Neuronal stem cell (in vitro differentiated cells): ENCODE measurements around the gene CYP4Z1.
"Not testable (repeated sequence)": the region's sequence is repeated elsewhere in the genome, so short reads cannot be mapped to it uniquely, and the experiment has no call there.

ENCODE experiments used
- DNase-seq: peaks from one replicate; pipeline ENCODE4 v3.0.0-alpha.2; 2013; ENCODE audit warnings: low spot score
- H2AFZ ChIP-seq: one replicate; pipeline ENCODE4 v1.6.1; 2013; ENCODE audit warnings: mild to moderate bottlenecking, low read length, inconsistent platforms
- H2AK5ac ChIP-seq: 2 replicates; pipeline ENCODE4 v1.6.1; 2013; ENCODE audit warnings: low read depth, mild to moderate bottlenecking, inconsistent platforms, low read length, moderate library complexity, mixed read lengths
- H2BK120ac ChIP-seq: 2 replicates; pipeline ENCODE4 v1.6.1; 2013; ENCODE audit warnings: low read depth, mild to moderate bottlenecking, inconsistent platforms, low read length, moderate library complexity, mixed read lengths
- H2BK12ac ChIP-seq: one replicate; pipeline ENCODE4 v1.6.1; 2013; ENCODE audit warnings: low read length, inconsistent platforms
- H2BK15ac ChIP-seq: 2 replicates; pipeline ENCODE4 v1.6.1; 2013; ENCODE audit warnings: mild to moderate bottlenecking, low read length, inconsistent platforms, mixed read lengths
- H2BK5ac ChIP-seq: one replicate; pipeline ENCODE4 v1.6.1; 2013; ENCODE audit warnings: inconsistent platforms, mild to moderate bottlenecking, low read length, moderate library complexity
- H3K14ac ChIP-seq: one replicate; pipeline ENCODE4 v1.6.1; 2013; ENCODE audit warnings: low read length, inconsistent platforms
- H3K18ac ChIP-seq: 2 replicates; pipeline ENCODE4 v1.6.1; 2013; ENCODE audit warnings: low read length, inconsistent platforms
- H3K23ac ChIP-seq: 2 replicates; pipeline ENCODE4 v1.6.1; 2013; ENCODE audit warnings: low read depth, mild to moderate bottlenecking, mixed read lengths, low read length, inconsistent platforms; ENCODE audit not compliant: poor library complexity
- H3K27ac ChIP-seq: replicated peaks from 3 replicates; pipeline ENCODE4 v1.5.1; 2013; ENCODE audit warnings: low read length, inconsistent platforms
- H3K27me3 ChIP-seq, 3 experiments: 2 replicates each; pipeline ENCODE4 v1.6.1; 2013; ENCODE audit warnings: low read length in 3 of 3, mild to moderate bottlenecking in 2 of 3, inconsistent platforms in 1 of 3, low read depth in 1 of 3, mixed read lengths in 1 of 3, moderate library complexity in 1 of 3; ENCODE audit not compliant: control insufficient read depth in 3 of 3, insufficient read depth in 3 of 3
- H3K36me3 ChIP-seq, 2 donors: replicated peaks in 1 of 2; 2 replicates each; pipeline ENCODE4 v1.6.1; 2013; ENCODE audit warnings: low read length in 2 of 2; ENCODE audit not compliant: control insufficient read depth in 2 of 2, insufficient read depth in 2 of 2
- H3K4ac ChIP-seq: 2 replicates; pipeline ENCODE4 v1.6.1; 2013; ENCODE audit warnings: inconsistent platforms, mild to moderate bottlenecking, low read length, moderate library complexity
- H3K4me1 ChIP-seq, 2 donors: 1 replicate in 1 of 2; 2 replicates in 1 of 2; pipeline ENCODE4 v1.6.1; 2013; ENCODE audit warnings: low read length in 2 of 2, low read depth in 1 of 2; ENCODE audit not compliant: control insufficient read depth in 2 of 2, insufficient read depth in 1 of 2
- H3K4me2 ChIP-seq: one replicate; pipeline ENCODE4 v1.6.1; 2013; ENCODE audit warnings: mild to moderate bottlenecking, low read length, inconsistent platforms; ENCODE audit not compliant: insufficient read depth, poor library complexity, severe bottlenecking
- H3K4me3 ChIP-seq, 2 donors: 2 replicates each; pipeline ENCODE4 v1.5.1; 2013; ENCODE audit warnings: low read length in 2 of 2, mild to moderate bottlenecking in 2 of 2, inconsistent platforms in 1 of 2, moderate library complexity in 1 of 2
- H3K79me1 ChIP-seq: one replicate; pipeline ENCODE4 v1.6.1; 2013; ENCODE audit warnings: low read depth, mild to moderate bottlenecking, inconsistent platforms, low read length, moderate library complexity
- H3K9ac ChIP-seq: one replicate; pipeline ENCODE4 v1.6.1; 2013; ENCODE audit warnings: mild to moderate bottlenecking, low read depth, low read length, inconsistent platforms; ENCODE audit not compliant: poor library complexity
- H3K9me3 ChIP-seq, 2 donors: replicated peaks in 1 of 2; 2 replicates each; pipeline versions ENCODE3 to v1.6.1; 2013; ENCODE audit warnings: low read length in 2 of 2, mild to moderate bottlenecking in 2 of 2, inconsistent platforms in 1 of 2, low read depth in 1 of 2, mixed read lengths in 1 of 2, moderate library complexity in 1 of 2; ENCODE audit not compliant: control insufficient read depth in 2 of 2, insufficient read depth in 1 of 2
- H4K8ac ChIP-seq: one replicate; pipeline ENCODE4 v1.6.1; 2013; ENCODE audit warnings: low read depth, mild to moderate bottlenecking, inconsistent platforms, low read length, moderate library complexity
- H4K91ac ChIP-seq: one replicate; pipeline ENCODE4 v1.6.1; 2013; ENCODE audit warnings: low read length, low read depth, mild to moderate bottlenecking, inconsistent platforms; ENCODE audit not compliant: poor library complexity
- WGBS, 2 donors: extraction: QIAGEN DNeasy Blood & Tissue Kit; methylation state at CpG; one replicate each; pipeline ENCODE4 v1.1.7; 2013; ENCODE audit warnings: missing lambda C conversion rate in 2 of 2, mixed read lengths in 1 of 2; ENCODE audit not compliant: insufficient read length in 2 of 2, insufficient replicate concordance in 1 of 2; ENCODE audit errors: extremely low coverage in 2 of 2; 5-methylcytosine and 5-hydroxymethylcytosine counted together

CYP4Z1 gene

GRCh38 chr1:47107851-47108574, 41.0 kb downstream of the CYP4Z1 start:
- not testable (repeated sequence) for H2BK5ac ChIP-seq, H2AFZ ChIP-seq, H3K18ac ChIP-seq, H2BK12ac ChIP-seq, H3K36me3 ChIP-seq, H3K14ac ChIP-seq, H3K9ac ChIP-seq, H3K4me1 ChIP-seq, H3K27ac ChIP-seq, H4K91ac ChIP-seq, H3K4ac ChIP-seq, H3K9me3 ChIP-seq, H4K8ac ChIP-seq, H2AK5ac ChIP-seq, DNase-seq, H3K23ac ChIP-seq, H3K27me3 ChIP-seq, H3K79me1 ChIP-seq, H3K4me2 ChIP-seq, H3K4me3 ChIP-seq, H2BK120ac ChIP-seq, H2BK15ac ChIP-seq
- WGBS, 2 donors, result no CpG with 5 or more reads among the region's 10 CpGs

DNA sequence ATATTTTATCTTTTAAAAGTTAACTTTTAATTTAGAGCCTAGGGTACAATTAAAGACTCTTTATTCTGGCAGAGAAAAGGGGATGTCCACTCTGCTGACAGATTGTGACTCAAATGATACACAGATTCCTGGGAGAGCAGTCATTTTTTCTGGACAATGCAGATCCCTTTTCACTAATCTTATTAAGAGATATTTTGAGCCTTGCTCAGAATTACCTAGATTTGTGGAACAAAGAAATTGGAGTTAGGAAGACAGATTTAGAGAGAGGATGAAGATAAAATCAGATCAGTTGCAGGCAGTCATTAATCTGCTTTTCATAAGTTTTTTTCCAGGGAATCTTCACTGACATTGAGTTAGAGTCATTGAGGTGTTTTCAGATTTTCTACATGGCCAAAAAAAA, 42.5 kb downstream of the CYP4Z1 start:
- H3K9ac ChIP-seq, H2BK5ac ChIP-seq, H3K18ac ChIP-seq, H3K36me3 ChIP-seq, H2AK5ac ChIP-seq, H3K14ac ChIP-seq, H3K27me3 ChIP-seq, H4K91ac ChIP-seq, H2AFZ ChIP-seq, H3K79me1 ChIP-seq, H3K9me3 ChIP-seq, H4K8ac ChIP-seq, H3K4me3 ChIP-seq, H3K4me1 ChIP-seq, H2BK15ac ChIP-seq, DNase-seq, H3K4me2 ChIP-seq, H3K4ac ChIP-seq, H2BK120ac ChIP-seq, H2BK12ac ChIP-seq, H3K27ac ChIP-seq, H3K23ac ChIP-seq: not testable (repeated sequence)

DNA sequence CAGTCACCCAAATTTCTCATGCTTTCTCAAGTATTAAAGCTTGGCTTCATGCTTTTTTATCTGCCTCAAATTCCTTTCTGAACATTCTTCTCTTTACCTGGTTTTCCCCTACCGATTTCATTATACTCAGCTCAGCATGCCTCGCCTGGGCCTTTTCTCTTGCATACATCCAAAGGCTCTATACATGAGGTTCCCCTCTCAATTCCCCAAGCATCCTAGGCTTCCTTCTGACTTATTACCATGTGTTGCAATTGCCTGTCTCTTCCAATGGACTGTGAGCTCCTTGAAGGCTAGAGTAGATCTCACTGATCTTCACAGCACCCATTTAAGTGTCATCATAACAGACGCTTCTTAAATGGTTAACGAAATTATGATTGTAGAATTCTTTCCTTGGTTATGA, 46.1 kb downstream of the CYP4Z1 start:
- no peak overlapping the region for H2BK5ac ChIP-seq
- H3K36me3 ChIP-seq, result no peaks in the 10 kb centered on the region
- H3K27me3 ChIP-seq, result no peaks in the 10 kb centered on the region
- no peak overlapping the region for H3K18ac ChIP-seq
- H3K9ac ChIP-seq, result no peak overlapping the region
- H2AK5ac ChIP-seq, result no peak overlapping the region
- H3K79me1 ChIP-seq, result no peaks in the 10 kb centered on the region
- no peak overlapping the region for H3K4ac ChIP-seq
- no peak overlapping the region for H3K4me2 ChIP-seq
- H2BK12ac ChIP-seq, result no peak overlapping the region
- no peak for DNase-seq
- H3K27ac ChIP-seq, result no peak overlapping the region
- H4K91ac ChIP-seq, result no peak overlapping the region
- H3K14ac ChIP-seq, result no peak overlapping the region
- no peak overlapping the region for H2BK15ac ChIP-seq
- H3K4me3 ChIP-seq, result no peak overlapping the region
- WGBS, 2 donors, result no CpG with 5 or more reads among the region's 4 CpGs
- H4K8ac ChIP-seq, result no peak overlapping the region
- H3K4me1 ChIP-seq, result no peaks in the 10 kb centered on the region
- H2AFZ ChIP-seq, result no peak overlapping the region
- no peak overlapping the region for H3K23ac ChIP-seq
- H2BK120ac ChIP-seq, result no peak overlapping the region
- no peaks in the 10 kb centered on the region for H3K9me3 ChIP-seq

- H3K27me3 ChIP-seq, H2BK120ac ChIP-seq, H2BK15ac ChIP-seq, H3K18ac ChIP-seq, H3K9ac ChIP-seq, H3K4me1 ChIP-seq, H3K23ac ChIP-seq, DNase-seq, H2BK12ac ChIP-seq, H2AFZ ChIP-seq, H3K4ac ChIP-seq, H3K79me1 ChIP-seq, H3K36me3 ChIP-seq, H2AK5ac ChIP-seq, H2BK5ac ChIP-seq, H4K8ac ChIP-seq, H3K14ac ChIP-seq, H4K91ac ChIP-seq, H3K9me3 ChIP-seq, H3K4me3 ChIP-seq, H3K27ac ChIP-seq, H3K4me2 ChIP-seq: not testable (repeated sequence)
- no CpG with 5 or more reads among the region's 1 CpG for WGBS, 2 donors
Observed at GRCh38 chr1:47121039-47121438, 54.0 kb downstream of the CYP4Z1 start.
